HEK293 (cell line): ENCODE data around the gene DST.

Source experiments
- ZFP41 ChIP-seq: fragments of 450-650 bp; formaldehyde crosslinking; IDR thresholded peaks from 2 replicates; pipeline ENCODE4 v1.5.1; 2016; ENCODE audit warnings: missing biosample characterization, missing genetic modification characterization, borderline replicate concordance
- ZNF558 ChIP-seq: fragments of 450-650 bp; formaldehyde crosslinking; IDR thresholded peaks from 2 replicates; pipeline ENCODE4 v1.5.1; 2016; ENCODE audit warnings: missing biosample characterization, missing genetic modification characterization
- TF ChIP-seq, protein P1 (sequence below): fragments of 450-650 bp; formaldehyde crosslinking; IDR thresholded peaks from 2 replicates; pipeline ENCODE4 v1.5.1; 2016; ENCODE audit warnings: missing biosample characterization, missing genetic modification characterization
- TF ChIP-seq, protein P2 (sequence below): fragments of 450-650 bp; formaldehyde crosslinking; IDR thresholded peaks from 2 replicates; pipeline ENCODE4 v1.5.1; 2016; ENCODE audit warnings: missing biosample characterization, missing genetic modification characterization

DNA sequence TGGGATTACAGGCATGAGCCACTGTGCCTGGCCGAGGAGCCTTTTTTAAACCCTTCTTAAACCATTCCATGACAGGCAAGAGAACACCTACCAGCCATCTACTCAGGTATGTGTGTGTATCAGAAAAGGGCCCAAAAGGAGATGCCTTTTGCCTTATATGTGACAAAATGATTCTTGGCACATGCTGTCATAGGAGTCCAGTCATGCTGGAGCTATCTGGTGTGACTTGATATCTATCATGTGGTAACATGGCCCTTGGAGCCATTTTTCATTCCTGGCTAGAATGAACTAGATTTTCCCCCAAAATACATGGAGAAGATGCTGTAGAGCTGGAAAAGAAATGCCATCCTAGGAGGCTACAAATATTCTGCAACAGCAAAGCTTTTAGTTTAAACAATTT is 129.1 kb downstream of the DST start:
- TF ChIP-seq, protein P1, sequence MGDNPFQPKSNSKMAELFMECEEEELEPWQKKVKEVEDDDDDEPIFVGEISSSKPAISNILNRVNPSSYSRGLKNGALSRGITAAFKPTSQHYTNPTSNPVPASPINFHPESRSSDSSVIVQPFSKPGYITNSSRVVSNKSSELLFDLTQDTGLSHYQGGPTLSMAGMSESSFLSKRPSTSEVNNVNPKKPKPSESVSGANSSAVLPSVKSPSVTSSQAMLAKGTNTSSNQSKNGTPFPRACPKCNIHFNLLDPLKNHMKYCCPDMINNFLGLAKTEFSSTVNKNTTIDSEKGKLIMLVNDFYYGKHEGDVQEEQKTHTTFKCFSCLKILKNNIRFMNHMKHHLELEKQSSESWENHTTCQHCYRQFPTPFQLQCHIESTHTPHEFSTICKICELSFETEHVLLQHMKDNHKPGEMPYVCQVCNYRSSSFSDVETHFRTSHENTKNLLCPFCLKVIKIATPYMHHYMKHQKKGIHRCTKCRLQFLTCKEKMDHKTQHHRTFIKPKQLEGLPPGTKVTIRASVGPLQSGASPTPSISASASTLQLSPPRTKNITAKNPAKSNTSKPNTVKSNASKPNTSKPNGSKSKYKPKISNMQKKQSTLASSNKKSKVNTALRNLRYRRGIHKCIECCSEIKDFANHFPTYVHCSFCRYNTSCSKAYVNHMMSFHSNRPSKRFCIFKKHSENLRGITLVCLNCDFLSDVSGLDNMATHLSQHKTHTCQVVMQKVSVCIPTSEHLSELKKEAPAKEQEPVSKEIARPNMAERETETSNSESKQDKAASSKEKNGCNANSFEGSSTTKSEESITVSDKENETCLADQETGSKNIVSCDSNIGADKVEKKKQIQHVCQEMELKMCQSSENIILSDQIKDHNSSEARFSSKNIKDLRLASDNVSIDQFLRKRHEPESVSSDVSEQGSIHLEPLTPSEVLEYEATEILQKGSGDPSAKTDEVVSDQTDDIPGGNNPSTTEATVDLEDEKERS (tag by site-specific recombination), result no peak
- no peak for TF ChIP-seq ZFP41
- TF ChIP-seq, protein P2, sequence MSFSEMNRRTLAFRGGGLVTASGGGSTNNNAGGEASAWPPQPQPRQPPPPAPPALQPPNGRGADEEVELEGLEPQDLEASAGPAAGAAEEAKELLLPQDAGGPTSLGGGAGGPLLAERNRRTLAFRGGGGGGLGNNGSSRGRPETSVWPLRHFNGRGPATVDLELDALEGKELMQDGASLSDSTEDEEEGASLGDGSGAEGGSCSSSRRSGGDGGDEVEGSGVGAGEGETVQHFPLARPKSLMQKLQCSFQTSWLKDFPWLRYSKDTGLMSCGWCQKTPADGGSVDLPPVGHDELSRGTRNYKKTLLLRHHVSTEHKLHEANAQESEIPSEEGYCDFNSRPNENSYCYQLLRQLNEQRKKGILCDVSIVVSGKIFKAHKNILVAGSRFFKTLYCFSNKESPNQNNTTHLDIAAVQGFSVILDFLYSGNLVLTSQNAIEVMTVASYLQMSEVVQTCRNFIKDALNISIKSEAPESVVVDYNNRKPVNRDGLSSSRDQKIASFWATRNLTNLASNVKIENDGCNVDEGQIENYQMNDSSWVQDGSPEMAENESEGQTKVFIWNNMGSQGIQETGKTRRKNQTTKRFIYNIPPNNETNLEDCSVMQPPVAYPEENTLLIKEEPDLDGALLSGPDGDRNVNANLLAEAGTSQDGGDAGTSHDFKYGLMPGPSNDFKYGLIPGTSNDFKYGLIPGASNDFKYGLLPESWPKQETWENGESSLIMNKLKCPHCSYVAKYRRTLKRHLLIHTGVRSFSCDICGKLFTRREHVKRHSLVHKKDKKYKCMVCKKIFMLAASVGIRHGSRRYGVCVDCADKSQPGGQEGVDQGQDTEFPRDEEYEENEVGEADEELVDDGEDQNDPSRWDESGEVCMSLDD (tag by site-specific recombination), result no peak
- no peak for TF ChIP-seq ZNF558
